GM21515 (cell line): Measurements from ENCODE around the gene RAB3IP.
"Not testable (repeated sequence)": the region's sequence is repeated elsewhere in the genome, so short reads cannot be mapped to it uniquely, and the experiment has no call there.

ENCODE experiments used
- ATAC-seq: cut with Tn5 transposase; IDR thresholded peaks from one replicate; pipeline ENCODE4 v1.9.1; 2021; ENCODE audit not compliant: unreplicated experiment

Gene RAB3IP

GRCh38 chr12:69834576-69834975 is 95.9 kb downstream of the RAB3IP start:
- no peak for ATAC-seq

GRCh38 chr12:69835081-69835480 is 96.4 kb downstream of the RAB3IP start:
- no peak for ATAC-seq

GRCh38 chr12:69836015-69836414 is 97.4 kb downstream of the RAB3IP start:
- no peak for ATAC-seq

- ATAC-seq, result no peak
These were observed 98.5 kb downstream of the RAB3IP start for GRCh38 chr12:69837191-69837590.

- no peak for ATAC-seq
These were observed 99.2 kb downstream of the RAB3IP start for GRCh38 chr12:69837657-69838415.

GRCh38 chr12:69840727-69841126 is 102.1 kb downstream of the RAB3IP start:
- ATAC-seq, result no peak

GRCh38 chr12:69843608-69844007 is 104.9 kb downstream of the RAB3IP start:
- no peak for ATAC-seq

GRCh38 chr12:69844416-69844815 is 105.8 kb downstream of the RAB3IP start:
- no peak for ATAC-seq

- ATAC-seq, result no peak
These were observed 106.2 kb downstream of the RAB3IP start for GRCh38 chr12:69844836-69845235.

GRCh38 chr12:69846976-69847375 is 108.3 kb downstream of the RAB3IP start:
- no peak for ATAC-seq

GRCh38 chr12:69851976-69852375 is 113.3 kb downstream of the RAB3IP start:
- ATAC-seq, result no peak

- ATAC-seq, result not testable (repeated sequence)
These were observed 114.7 kb downstream of the RAB3IP start for GRCh38 chr12:69853176-69853961.

GRCh38 chr12:69866698-69867097 is 128.0 kb downstream of the RAB3IP start:
- no peak for ATAC-seq

GRCh38 chr12:69868695-69869094 is 130.0 kb downstream of the RAB3IP start:
- ATAC-seq, result no peak

GRCh38 chr12:69872804-69873203 is 134.1 kb downstream of the RAB3IP start:
- no peak for ATAC-seq
